B cell (primary cell): ENCODE data around the gene CCDC187.

Source experiments
- EZH2 ChIP-seq: IDR thresholded peaks from 2 replicates; pipeline ENCODE4 v1.6.1; 2012; ENCODE audit warnings: borderline replicate concordance, low read depth, mild to moderate bottlenecking, moderate library complexity, low read length; ENCODE audit not compliant: insufficient read depth, poor library complexity, severe bottlenecking
- TF ChIP-seq, protein P1 (sequence below): fragments of 200-600 bp; IDR thresholded peaks from one replicate; pipeline ENCODE4 v1.8.0; 2022; ENCODE audit warnings: antibody characterized with exemption, mild to moderate bottlenecking

DNA sequence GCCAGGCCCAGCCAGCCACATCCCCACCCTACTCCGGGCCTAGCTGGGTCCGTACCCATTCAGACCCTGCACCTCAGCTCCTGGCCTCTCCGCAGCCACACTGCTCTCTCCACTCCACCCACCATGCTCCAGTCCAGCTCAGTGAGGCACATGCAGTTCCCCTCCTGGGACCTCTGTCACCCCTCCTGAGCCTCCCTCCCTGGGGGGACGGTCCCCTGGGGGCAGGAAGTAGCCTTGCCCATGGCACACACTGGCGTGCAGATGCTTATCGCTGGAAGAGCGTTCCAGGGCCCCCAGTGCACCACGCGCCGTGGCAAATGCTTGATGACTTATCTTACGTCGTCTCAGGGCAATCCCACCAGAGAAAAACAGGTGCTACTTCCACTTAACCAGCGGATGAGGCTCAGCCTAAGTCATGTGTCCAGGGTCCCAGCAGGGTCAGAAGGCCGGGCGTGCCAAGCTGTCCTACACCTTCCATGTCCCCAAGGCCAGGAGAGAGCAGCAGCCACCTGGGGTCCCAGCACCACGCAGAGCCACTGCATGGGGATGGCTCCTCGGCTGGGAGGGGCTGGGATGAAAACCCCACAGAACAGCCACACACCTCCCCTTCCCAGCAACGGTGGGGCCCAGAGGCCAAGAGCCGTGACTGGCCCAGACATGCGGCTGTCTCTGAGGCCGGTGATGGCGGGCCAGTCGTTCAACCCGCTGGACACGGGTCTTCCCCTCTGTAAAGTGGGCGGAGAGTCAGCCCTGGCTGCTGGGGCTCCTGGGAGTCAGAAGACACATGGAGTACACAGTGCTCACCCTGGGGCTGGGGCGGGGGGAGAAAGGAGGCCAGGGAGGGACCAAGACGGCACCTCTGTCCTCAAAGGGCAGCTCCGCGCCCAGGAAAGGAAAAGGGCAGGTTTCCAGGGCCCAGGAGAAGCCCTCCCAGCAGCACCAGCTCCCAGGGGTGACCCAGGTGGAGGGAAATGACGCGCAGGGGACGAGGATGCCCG, 2.6 kb upstream of the CCDC187 start:
- TF ChIP-seq, protein P1, sequence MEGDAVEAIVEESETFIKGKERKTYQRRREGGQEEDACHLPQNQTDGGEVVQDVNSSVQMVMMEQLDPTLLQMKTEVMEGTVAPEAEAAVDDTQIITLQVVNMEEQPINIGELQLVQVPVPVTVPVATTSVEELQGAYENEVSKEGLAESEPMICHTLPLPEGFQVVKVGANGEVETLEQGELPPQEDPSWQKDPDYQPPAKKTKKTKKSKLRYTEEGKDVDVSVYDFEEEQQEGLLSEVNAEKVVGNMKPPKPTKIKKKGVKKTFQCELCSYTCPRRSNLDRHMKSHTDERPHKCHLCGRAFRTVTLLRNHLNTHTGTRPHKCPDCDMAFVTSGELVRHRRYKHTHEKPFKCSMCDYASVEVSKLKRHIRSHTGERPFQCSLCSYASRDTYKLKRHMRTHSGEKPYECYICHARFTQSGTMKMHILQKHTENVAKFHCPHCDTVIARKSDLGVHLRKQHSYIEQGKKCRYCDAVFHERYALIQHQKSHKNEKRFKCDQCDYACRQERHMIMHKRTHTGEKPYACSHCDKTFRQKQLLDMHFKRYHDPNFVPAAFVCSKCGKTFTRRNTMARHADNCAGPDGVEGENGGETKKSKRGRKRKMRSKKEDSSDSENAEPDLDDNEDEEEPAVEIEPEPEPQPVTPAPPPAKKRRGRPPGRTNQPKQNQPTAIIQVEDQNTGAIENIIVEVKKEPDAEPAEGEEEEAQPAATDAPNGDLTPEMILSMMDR, result no peak
- no peak for TF ChIP-seq EZH2
